HG02642 (cell line): Measurements from ENCODE around the gene PAN3.
"Not testable (repeated sequence)": the region's sequence is repeated elsewhere in the genome, so short reads cannot be mapped to it uniquely, and the experiment has no call there.

Source experiments
- ATAC-seq: cut with Tn5 transposase; IDR thresholded peaks from one replicate; pipeline ENCODE4 v1.9.1; 2021; ENCODE audit warnings: mild to moderate bottlenecking; ENCODE audit not compliant: unreplicated experiment, poor library complexity

PAN3 gene, protein sequence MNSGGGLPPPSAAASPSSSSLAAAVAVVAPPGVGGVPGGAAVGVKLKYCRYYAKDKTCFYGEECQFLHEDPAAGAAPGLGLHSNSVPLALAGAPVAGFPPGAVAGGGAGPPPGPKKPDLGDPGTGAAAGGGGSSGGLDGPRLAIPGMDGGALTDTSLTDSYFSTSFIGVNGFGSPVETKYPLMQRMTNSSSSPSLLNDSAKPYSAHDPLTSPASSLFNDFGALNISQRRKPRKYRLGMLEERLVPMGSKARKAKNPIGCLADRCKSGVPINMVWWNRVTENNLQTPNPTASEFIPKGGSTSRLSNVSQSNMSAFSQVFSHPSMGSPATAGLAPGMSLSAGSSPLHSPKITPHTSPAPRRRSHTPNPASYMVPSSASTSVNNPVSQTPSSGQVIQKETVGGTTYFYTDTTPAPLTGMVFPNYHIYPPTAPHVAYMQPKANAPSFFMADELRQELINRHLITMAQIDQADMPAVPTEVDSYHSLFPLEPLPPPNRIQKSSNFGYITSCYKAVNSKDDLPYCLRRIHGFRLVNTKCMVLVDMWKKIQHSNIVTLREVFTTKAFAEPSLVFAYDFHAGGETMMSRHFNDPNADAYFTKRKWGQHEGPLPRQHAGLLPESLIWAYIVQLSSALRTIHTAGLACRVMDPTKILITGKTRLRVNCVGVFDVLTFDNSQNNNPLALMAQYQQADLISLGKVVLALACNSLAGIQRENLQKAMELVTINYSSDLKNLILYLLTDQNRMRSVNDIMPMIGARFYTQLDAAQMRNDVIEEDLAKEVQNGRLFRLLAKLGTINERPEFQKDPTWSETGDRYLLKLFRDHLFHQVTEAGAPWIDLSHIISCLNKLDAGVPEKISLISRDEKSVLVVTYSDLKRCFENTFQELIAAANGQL

GRCh38 chr13:28138012-28138755 is at the start of gene PAN3:
TSS of gene PAN3 (plus strand) at chr13:28138545. CDS start at chr13:28138658, 113 bp downstream.
- ATAC-seq, result peak; percentile 69

GRCh38 chr13:28089065-28089464 is 49.3 kb upstream of the PAN3 start:
- no peak for ATAC-seq

DNA sequence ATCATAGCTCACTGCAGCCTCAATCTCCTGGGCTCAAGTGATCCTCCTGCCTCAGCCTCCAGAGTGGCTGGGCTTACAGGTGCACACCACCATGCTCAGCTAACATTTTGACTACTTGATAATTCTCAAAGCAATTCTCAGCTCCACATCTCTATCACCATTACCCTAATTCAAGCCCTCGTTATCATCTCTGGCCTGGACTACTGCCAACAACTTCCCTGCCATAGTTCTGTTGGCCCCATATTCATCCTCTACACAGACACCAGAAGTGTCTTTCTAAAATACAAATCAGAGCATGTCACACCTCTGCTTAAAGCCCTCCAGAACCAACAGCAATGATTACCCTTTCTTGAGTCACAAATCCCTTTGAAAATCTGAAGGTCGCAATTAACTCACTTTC is 45.9 kb upstream of the PAN3 start:
- ATAC-seq, result no peak

- ATAC-seq, result no peak
Observed at GRCh38 chr13:28093881-28094280, 44.5 kb upstream of the PAN3 start.

DNA sequence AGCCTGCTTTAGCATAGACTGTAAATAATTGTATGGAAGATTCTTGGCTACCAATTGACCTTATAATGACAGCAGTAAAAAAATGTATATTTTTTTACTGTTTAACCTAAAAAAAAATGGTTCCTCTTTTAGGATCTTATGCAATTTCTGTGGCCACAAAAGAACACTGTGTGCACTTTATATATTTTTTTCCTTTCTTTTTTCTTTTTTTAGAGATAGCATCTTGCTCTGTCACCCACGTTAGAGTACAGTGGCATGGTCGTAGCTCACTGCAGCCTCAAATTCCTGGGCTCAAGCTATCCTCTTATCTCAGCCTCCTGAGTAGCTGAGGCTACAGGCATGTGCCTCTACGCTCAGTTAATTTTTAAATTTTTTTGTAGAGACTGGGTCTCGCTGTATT is 44.0 kb upstream of the PAN3 start:
- no peak for ATAC-seq

DNA sequence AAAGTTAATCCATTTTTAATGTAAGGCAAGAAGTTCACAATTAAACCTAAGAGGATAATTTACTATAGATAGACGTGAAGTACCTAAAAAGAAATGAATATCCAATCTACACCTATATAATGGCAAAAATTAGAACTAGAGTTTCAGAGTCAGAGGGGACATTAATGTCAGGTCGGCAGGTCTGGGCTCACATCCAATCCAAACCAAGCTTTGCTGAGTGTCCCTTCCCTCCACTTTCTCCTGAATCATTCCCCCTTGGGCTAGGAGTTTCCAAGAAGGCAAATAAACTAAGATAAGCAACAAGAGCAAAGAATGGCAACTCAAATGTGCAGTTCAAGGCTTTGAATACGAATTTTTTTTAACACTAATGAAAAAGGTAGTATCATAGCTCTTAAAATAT is 40.8 kb upstream of the PAN3 start:
- no peak for ATAC-seq

DNA sequence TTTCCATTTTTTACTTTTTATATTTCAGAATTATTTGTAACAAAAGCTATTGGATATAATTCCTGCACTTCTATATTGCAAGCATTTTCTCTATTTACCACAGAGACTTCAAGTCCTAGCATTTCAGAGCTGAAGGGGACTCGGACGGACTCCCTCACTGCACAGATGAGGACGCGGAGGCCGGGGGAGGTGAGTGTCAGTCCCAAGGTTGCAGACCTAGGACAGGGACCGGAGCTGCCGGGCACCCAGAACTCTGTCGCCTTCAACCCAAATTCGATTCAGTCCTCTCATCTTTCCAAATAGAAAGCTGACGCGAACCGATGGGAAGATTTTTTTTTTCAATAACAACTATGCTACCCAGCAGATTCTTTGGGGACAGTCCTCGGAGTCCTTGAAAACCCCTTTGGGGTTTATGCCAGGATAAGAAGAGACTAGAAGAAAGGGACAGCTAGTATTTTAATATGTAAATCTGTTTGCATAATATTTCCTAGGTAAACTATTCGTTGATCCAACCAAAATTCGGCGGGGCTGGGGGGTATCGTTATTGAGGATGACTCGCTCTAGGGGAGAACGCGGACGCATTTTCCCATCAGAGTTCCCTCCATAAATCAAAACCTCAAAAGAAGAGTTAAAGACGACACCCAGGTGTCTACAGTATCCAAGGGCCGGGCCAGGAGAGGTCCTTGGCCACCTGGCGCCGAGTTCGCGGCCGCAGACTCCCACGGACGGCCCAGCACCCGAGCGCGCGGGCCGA is 38.8 kb upstream of the PAN3 start:
- ATAC-seq, result no peak

- peak; percentile 75 for ATAC-seq
Observed at GRCh38 chr13:28100150-28101121, 37.9 kb upstream of the PAN3 start, which contains the start of gene FLT3. TSS of gene FLT3 (minus strand) at chr13:28100576. CDS start at chr13:28100510, 66 bp downstream.

DNA sequence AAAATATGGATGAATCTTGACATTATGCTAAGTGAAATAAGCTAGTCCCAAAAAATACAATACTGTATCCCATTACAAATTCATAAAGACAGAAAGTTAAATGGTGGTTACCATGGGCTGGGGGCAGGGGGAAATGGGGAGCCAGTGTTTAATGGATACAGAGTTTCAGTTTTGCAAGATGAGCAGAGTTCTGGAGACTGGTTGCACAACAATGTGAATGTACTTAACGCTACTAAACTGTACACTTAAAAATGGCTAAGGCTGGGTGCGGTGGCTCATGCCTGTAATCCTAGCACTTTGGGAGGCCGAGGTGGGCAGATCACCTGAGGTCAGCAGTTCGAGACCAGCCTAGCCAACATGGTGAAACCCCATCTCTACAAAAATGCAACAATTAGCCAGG is 36.5 kb upstream of the PAN3 start:
- ATAC-seq, result not testable (repeated sequence)

DNA sequence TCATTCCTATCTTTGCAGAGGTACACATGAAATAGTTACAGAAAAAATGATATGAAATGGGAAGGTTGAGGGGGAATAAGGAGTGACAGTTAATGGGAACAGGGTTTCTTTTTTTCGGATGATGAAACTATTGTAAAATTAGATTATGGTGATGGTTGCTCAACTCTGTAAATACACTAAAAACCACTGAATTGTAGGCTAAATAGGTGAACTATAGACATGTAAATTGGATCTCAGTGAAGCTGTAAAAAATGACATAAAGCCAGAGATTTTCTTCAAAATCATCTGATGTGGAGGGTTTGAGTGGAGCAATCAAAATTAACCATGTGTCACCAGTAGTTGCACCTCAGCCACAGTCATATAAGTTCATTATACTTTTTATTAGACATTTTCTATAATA is 31.4 kb upstream of the PAN3 start:
- no peak for ATAC-seq

DNA sequence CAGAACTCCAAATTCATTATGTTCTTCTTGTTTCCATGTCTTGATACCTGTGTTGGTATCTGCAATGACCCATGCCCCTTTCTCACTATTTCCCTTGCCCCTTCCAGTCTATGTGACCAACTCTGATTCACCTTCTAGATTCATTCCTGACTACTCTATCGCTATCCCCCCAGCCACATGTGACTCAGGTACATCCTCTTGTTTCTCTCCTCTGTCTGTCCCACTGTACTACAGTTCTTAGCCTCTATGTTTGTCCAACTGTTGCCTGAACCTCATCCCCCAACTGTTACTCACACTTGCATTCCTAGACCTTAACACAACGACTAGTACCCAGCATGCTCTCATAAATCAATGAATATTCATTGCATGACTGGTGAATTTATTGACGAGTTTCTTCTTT is 27.9 kb upstream of the PAN3 start:
- ATAC-seq, result no peak

DNA sequence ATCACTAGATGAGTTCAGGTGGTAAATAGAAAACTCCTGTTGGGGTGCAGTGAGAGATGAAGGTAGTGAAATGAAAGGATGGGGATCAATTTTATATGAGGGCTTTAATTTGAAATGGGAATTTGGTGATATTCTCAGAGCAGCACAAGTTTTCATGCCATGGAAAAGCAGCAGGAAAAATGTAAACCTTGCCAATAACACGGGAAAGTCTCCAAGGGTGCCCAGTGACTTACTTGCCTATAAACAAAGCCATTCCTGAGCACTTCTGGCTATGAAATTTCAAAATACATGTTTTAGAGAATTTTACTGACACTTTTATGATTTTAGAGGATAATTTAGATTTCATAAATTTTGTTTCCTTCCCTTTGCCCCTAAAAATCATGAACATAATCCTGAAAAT is 21.6 kb upstream of the PAN3 start:
- ATAC-seq, result no peak

- ATAC-seq, result no peak
Observed at GRCh38 chr13:28117689-28118377, 20.5 kb upstream of the PAN3 start.

GRCh38 chr13:28120317-28120716 is 18.0 kb upstream of the PAN3 start:
- no peak for ATAC-seq

DNA sequence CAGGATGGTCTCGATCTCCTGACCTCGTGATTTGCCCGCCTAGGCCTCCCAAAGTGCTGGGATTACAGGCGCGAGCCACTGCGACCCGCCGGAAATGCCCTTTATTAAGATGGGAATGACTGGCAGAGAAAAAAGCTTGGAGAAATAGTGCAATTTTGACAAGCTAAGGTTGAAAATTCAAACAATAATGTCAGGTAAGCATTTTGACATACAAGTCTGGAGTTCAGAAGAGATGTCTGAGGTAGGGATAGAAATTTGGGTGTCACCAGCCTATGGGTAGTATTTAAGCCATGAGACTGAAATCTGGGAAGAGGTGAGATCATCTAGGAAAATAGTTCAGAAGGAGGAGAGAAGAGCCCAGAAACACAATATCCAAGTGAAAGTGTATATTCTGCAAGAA is 17.1 kb upstream of the PAN3 start:
- ATAC-seq, result no peak

- no peak for ATAC-seq
Observed at GRCh38 chr13:28128030-28128429, 10.3 kb upstream of the PAN3 start.

DNA sequence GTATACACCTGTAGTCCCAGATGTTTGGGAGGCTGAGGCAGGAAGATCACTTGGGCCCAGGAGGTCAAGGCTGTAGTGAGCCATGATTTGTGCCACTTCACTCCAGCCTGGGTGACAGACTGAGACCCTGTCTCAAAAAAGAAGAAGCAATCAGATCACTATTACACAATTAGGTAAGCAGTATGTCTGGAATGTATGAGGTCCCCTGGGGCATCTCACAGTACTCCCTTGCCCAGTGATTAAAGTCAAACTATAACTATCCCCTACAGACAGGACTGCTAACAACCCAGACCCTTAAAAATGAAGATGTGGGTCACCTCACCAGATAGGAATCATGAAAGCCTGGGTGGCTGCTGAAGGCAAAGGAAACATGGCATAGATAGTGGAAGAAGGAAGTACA is 9.4 kb upstream of the PAN3 start:
- ATAC-seq, result no peak
